Neural cell (in vitro differentiated cells): Measurements from ENCODE around the gene SLC45A1. TPM values are rescaled to one million over a fixed set of nuclear protein-coding genes. Genes with fewer than 3 reads are reported as not detected.

ENCODE experiments used
- H2AFZ ChIP-seq: fragments of 200-600, 300-800 bp; sonication (generic), shearing (Covaris generic); 2 replicates; pipeline ENCODE4 v1.6.0; 2014; ENCODE audit warnings: low read depth, mild to moderate bottlenecking, antibody characterized with exemption, low read length, moderate library complexity
- H3F3A ChIP-seq: fragments of 200-600 bp; shearing (Covaris generic); 2 replicates; pipeline ENCODE4 v1.6.1; 2016; ENCODE audit warnings: mild to moderate bottlenecking, moderate library complexity, mixed read lengths, antibody characterized with exemption, low read length; ENCODE audit not compliant: insufficient read depth, poor library complexity, severe bottlenecking
- H3K27ac ChIP-seq: fragments of 200-600, 300-800 bp; sonication (generic), shearing (Covaris generic); 2 replicates; pipeline ENCODE4 v1.5.1; 2014; ENCODE audit warnings: mild to moderate bottlenecking, low read length, moderate library complexity
- H3K27me3 ChIP-seq: fragments of 300-800, 200-600 bp; sonication (generic), shearing (Covaris generic); 2 replicates; pipeline ENCODE4 v1.6.0; 2014; ENCODE audit warnings: mild to moderate bottlenecking, low read depth, low read length, moderate library complexity; ENCODE audit not compliant: insufficient read depth
- H3K36me3 ChIP-seq: fragments of 300-800, 200-600 bp; sonication (generic), shearing (Covaris generic); 2 replicates; pipeline ENCODE4 v1.5.1; 2014; ENCODE audit warnings: mild to moderate bottlenecking, antibody characterized with exemption, low read length, moderate library complexity; ENCODE audit not compliant: insufficient read depth
- H3K4me2 ChIP-seq: fragments of 300-800, 200-600 bp; sonication (generic), shearing (Covaris generic); 2 replicates; pipeline ENCODE4 v1.6.0; 2014; ENCODE audit warnings: mild to moderate bottlenecking, low read length
- H3K4me3 ChIP-seq: fragments of 300-800, 200-600 bp; sonication (generic), shearing (Covaris generic); 2 replicates; pipeline ENCODE4 v1.5.1; 2014; ENCODE audit warnings: mild to moderate bottlenecking, low read length, moderate library complexity
- H3K79me2 ChIP-seq: fragments of 200-600 bp; shearing (Covaris generic); replicated peaks from 2 replicates; pipeline ENCODE4 v1.6.0; 2014; ENCODE audit warnings: mild to moderate bottlenecking, low read length, moderate library complexity; ENCODE audit not compliant: insufficient read depth
- H3K9ac ChIP-seq: fragments of 300-800, 200-600 bp; sonication (generic), shearing (Covaris generic); 2 replicates; pipeline ENCODE4 v1.6.1; 2016; ENCODE audit warnings: mild to moderate bottlenecking, low read length, mixed read lengths
- H3K9me2 ChIP-seq: fragments of 200-600 bp; shearing (Covaris generic); 2 replicates; pipeline ENCODE4 v1.6.1; 2016; ENCODE audit warnings: mild to moderate bottlenecking, low read length, mixed read lengths; ENCODE audit not compliant: insufficient read depth
- H3K9me3 ChIP-seq: fragments of 200-600, 300-800 bp; sonication (generic), shearing (Covaris generic); 2 replicates; pipeline ENCODE4 v1.6.1; 2016; ENCODE audit warnings: mild to moderate bottlenecking, mixed run types, low read length, moderate library complexity, mixed read lengths
- H4K20me1 ChIP-seq: fragments of 200-600 bp; shearing (Covaris generic); 2 replicates; pipeline ENCODE4 v1.6.1; 2016; ENCODE audit warnings: mild to moderate bottlenecking, mixed run types; ENCODE audit not compliant: insufficient read depth
- EP300 ChIP-seq: fragments of 450-650 bp; conservative IDR thresholded peaks from 2 replicates; pipeline ENCODE4 v1.6.1; 2014; ENCODE audit warnings: antibody characterized with exemption, mild to moderate bottlenecking, moderate library complexity; ENCODE audit not compliant: poor library complexity, severe bottlenecking
- EZH2 ChIP-seq: fragments of 200-600, 300-800 bp; shearing (Covaris generic), sonication (generic); IDR thresholded peaks from 2 replicates; pipeline ENCODE4 v1.6.1; 2014; ENCODE audit warnings: antibody characterized with exemption, low read length, borderline replicate concordance, mild to moderate bottlenecking; ENCODE audit not compliant: insufficient read depth, poor library complexity, severe bottlenecking
- MXI1 ChIP-seq: fragments of 450-650 bp; conservative IDR thresholded peaks from 2 replicates; pipeline ENCODE4 v1.6.1; 2014; ENCODE audit warnings: antibody characterized with exemption, mild to moderate bottlenecking; ENCODE audit not compliant: poor library complexity, severe bottlenecking
- POLR2AphosphoS5 ChIP-seq: IDR thresholded peaks from 2 replicates; pipeline ENCODE4 v1.6.1; 2012
- RAD21 ChIP-seq: fragments of 450-650 bp; conservative IDR thresholded peaks from 2 replicates; pipeline ENCODE4 v1.6.1; 2014; ENCODE audit warnings: antibody characterized with exemption, mild to moderate bottlenecking, moderate library complexity
- SMC3 ChIP-seq: fragments of 450-650 bp; conservative IDR thresholded peaks from 2 replicates; pipeline ENCODE4 v1.6.1; 2014; ENCODE audit warnings: antibody characterized with exemption, mild to moderate bottlenecking, moderate library complexity; ENCODE audit not compliant: poor library complexity
- TAF1 ChIP-seq: IDR thresholded peaks from 2 replicates; pipeline ENCODE4 v1.6.1; 2012; ENCODE audit warnings: low read depth
- polyA plus RNA-seq: library from polyadenylated mRNA; depleted of rRNA; stranded (reverse); fragments of >200 nt; gene quantifications from 2 replicates; pipeline ENCODE4 v1.2.3, GENCODE V29; 2014
- TF ChIP-seq, protein P1 (sequence below): IDR thresholded peaks from 2 replicates; pipeline ENCODE4 v1.6.1; 2012; ENCODE audit warnings: borderline replicate concordance
- TF ChIP-seq, protein P2 (sequence below): fragments of 450-650 bp; IDR thresholded peaks from 2 replicates; pipeline ENCODE4 v1.5.1; 2014; ENCODE audit warnings: antibody characterized with exemption, mild to moderate bottlenecking, moderate library complexity; ENCODE audit not compliant: poor library complexity, severe bottlenecking

Gene SLC45A1
- polyA plus RNA-seq, 1 donor from 2014 or later: 7.1 TPM

DNA sequence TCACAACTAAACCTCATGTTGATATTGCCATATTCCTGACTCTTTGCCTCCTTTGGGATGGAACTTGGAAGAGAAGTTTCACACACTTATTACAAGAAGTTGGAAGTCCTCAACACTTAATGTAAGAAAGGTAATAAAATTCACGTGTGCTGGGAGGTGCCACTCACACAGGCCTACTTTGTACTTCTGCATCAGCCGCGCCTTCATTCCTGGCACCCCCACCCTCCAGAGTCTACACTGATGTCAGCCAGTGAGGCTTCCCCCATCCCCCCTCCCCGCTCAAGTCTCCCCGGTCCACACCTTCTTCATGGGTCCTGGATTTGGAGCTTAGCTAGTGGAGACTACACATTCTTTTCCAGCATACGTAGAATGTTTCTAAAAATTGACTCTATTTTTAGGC, 24.8 kb upstream of the SLC45A1 start:
- TF ChIP-seq, protein P1, sequence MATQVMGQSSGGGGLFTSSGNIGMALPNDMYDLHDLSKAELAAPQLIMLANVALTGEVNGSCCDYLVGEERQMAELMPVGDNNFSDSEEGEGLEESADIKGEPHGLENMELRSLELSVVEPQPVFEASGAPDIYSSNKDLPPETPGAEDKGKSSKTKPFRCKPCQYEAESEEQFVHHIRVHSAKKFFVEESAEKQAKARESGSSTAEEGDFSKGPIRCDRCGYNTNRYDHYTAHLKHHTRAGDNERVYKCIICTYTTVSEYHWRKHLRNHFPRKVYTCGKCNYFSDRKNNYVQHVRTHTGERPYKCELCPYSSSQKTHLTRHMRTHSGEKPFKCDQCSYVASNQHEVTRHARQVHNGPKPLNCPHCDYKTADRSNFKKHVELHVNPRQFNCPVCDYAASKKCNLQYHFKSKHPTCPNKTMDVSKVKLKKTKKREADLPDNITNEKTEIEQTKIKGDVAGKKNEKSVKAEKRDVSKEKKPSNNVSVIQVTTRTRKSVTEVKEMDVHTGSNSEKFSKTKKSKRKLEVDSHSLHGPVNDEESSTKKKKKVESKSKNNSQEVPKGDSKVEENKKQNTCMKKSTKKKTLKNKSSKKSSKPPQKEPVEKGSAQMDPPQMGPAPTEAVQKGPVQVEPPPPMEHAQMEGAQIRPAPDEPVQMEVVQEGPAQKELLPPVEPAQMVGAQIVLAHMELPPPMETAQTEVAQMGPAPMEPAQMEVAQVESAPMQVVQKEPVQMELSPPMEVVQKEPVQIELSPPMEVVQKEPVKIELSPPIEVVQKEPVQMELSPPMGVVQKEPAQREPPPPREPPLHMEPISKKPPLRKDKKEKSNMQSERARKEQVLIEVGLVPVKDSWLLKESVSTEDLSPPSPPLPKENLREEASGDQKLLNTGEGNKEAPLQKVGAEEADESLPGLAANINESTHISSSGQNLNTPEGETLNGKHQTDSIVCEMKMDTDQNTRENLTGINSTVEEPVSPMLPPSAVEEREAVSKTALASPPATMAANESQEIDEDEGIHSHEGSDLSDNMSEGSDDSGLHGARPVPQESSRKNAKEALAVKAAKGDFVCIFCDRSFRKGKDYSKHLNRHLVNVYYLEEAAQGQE: no peak
- TF ChIP-seq EZH2 (no peak), POLR2AphosphoS5 (no peak), MXI1 (no peak), EP300 (no peak)
- TF ChIP-seq, protein P2, sequence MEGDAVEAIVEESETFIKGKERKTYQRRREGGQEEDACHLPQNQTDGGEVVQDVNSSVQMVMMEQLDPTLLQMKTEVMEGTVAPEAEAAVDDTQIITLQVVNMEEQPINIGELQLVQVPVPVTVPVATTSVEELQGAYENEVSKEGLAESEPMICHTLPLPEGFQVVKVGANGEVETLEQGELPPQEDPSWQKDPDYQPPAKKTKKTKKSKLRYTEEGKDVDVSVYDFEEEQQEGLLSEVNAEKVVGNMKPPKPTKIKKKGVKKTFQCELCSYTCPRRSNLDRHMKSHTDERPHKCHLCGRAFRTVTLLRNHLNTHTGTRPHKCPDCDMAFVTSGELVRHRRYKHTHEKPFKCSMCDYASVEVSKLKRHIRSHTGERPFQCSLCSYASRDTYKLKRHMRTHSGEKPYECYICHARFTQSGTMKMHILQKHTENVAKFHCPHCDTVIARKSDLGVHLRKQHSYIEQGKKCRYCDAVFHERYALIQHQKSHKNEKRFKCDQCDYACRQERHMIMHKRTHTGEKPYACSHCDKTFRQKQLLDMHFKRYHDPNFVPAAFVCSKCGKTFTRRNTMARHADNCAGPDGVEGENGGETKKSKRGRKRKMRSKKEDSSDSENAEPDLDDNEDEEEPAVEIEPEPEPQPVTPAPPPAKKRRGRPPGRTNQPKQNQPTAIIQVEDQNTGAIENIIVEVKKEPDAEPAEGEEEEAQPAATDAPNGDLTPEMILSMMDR: no peak
- Histone ChIP-seq H4K20me1 (no peaks in the 10 kb centered on the region), H2AFZ (no peak overlapping the region), H3K9me2 (no peaks in the 10 kb centered on the region), H3K36me3 (no peaks in the 10 kb centered on the region), H3K9ac (no peak overlapping the region), H3K79me2 (no peaks in the 10 kb centered on the region), H3F3A (no peaks in the 10 kb centered on the region), H3K4me2 (no peak overlapping the region), H3K4me3 (no peak overlapping the region), H3K27me3 (no peaks in the 10 kb centered on the region), H3K9me3 (no peaks in the 10 kb centered on the region), H3K27ac (no peak overlapping the region)

DNA sequence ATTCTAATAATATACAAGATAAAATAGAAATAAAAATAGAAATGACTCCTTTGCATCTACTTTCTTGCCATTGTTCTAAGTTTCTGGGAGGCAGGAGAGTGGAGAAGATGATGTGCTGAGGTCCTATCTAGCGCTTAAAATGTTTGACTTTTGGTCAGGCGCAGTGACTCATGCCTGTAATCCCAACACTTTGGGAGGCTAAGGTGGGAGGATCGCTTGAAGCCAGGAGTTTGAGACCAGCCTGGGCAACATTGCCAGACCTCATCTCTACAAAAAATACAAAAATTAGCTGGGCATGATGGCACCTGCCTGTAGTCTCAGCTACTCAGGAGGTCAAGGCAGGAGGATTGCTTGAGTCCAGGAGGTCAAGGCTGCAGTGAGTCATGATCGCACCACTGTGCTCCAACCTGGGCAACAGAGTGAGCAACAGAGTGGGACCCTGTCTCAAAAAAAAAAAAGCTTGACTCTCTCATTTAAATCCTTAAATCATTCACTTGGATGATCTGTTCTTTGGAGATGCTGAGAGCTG, 24.2 kb upstream of the SLC45A1 start:
- H3K4me2 ChIP-seq: no peak overlapping the region
- no peaks in the 10 kb centered on the region for H3K9me3 ChIP-seq
- H2AFZ ChIP-seq: no peak overlapping the region
- H4K20me1 ChIP-seq: no peaks in the 10 kb centered on the region
- no peaks in the 10 kb centered on the region for H3K27me3 ChIP-seq
- no peaks in the 10 kb centered on the region for H3K36me3 ChIP-seq
- H3K27ac ChIP-seq: no peak overlapping the region
- H3K4me3 ChIP-seq: no peak overlapping the region
- no peaks in the 10 kb centered on the region for H3K9me2 ChIP-seq
- no peaks in the 10 kb centered on the region for H3F3A ChIP-seq
- no peaks in the 10 kb centered on the region for H3K79me2 ChIP-seq
- no peak for TF ChIP-seq EP300
- TF ChIP-seq MXI1: no peak
- TF ChIP-seq TAF1: no peak
- TF ChIP-seq SMC3: no peak
- TF ChIP-seq, protein P2: no peak
- no peak for TF ChIP-seq RAD21
- TF ChIP-seq, protein P1: no peak
- TF ChIP-seq EZH2: no peak
- no peak for TF ChIP-seq POLR2AphosphoS5
- no peak overlapping the region for H3K9ac ChIP-seq
